ENCODE results near the gene KCNQ5.

DNA sequence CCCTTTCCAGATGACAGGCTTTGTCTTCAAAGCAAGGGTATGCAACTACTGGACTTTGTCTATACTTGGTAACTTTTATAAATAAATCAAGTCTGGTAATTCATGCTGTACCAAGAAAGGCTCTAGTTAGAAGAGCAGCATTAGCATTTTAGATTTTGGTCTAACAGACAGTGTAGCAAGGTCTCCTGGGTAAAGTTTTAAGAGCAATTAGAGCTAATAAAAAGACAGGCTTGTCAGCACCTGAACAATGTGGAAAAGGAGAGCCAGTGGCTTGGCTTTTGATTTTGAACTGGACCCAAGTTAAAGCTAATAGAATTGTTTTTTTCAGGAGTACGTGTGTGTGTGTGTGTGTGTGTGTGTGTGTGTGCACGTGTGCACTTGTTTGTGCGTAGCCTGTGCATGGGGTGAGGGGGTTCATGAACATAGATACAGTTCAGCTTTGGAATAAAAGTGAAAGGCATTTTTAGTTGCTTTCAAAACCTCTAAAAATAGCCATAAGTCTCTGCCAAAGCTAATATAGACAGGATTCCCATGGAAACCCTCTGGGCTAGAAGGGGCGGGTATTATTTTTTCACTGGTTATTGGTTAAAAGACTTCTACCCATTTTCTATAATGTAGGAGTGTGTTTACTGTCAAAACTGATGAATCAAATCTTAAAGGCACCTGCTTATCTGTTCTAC lies 138.4 kb downstream of the KCNQ5 start:
- TF ChIP-seq HOXA7 (CRISPR knock-in tag; IDR thresholded peaks at IDR 0.05; ENCODE audit: borderline replicate concordance) (no peak), ZNF335 (tag by site-specific recombination; conservative IDR thresholded peaks at IDR 0.05) (no peak), ZNF76 (tag by site-specific recombination; IDR thresholded peaks at IDR 0.05; ENCODE audit: borderline replicate concordance, low read depth) (no peak), ZNF133 (tag by site-specific recombination; IDR thresholded peaks at IDR 0.05) (no peak), ZXDB (tag by site-specific recombination; IDR thresholded peaks at IDR 0.05) (no peak), ZNF660 (tag by site-specific recombination; IDR thresholded peaks at IDR 0.05) (no peak), ZNF645 (tag by site-specific recombination; IDR thresholded peaks at IDR 0.05) (no peak)
- TF ChIP-seq, protein P1, sequence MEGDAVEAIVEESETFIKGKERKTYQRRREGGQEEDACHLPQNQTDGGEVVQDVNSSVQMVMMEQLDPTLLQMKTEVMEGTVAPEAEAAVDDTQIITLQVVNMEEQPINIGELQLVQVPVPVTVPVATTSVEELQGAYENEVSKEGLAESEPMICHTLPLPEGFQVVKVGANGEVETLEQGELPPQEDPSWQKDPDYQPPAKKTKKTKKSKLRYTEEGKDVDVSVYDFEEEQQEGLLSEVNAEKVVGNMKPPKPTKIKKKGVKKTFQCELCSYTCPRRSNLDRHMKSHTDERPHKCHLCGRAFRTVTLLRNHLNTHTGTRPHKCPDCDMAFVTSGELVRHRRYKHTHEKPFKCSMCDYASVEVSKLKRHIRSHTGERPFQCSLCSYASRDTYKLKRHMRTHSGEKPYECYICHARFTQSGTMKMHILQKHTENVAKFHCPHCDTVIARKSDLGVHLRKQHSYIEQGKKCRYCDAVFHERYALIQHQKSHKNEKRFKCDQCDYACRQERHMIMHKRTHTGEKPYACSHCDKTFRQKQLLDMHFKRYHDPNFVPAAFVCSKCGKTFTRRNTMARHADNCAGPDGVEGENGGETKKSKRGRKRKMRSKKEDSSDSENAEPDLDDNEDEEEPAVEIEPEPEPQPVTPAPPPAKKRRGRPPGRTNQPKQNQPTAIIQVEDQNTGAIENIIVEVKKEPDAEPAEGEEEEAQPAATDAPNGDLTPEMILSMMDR (tag by site-specific recombination; IDR thresholded peaks at IDR 0.05), result no peak

All from HEK293 (cell line).